OCI-LY3 (cell line): ENCODE data around the gene PIGBOS1.

Source experiments
- CTCF ChIP-seq: fragments of 200-600, 300-600 bp; sonication (generic); IDR thresholded peaks from 2 replicates; pipeline ENCODE4 v1.5.1; 2014; ENCODE audit warnings: antibody characterized with exemption, low read length, low read depth
- EZH2phosphoT487 ChIP-seq: fragments of 200-600 bp; shearing (Covaris generic); IDR thresholded peaks from 2 replicates; pipeline ENCODE4 v1.6.1; 2018; ENCODE audit warnings: antibody characterized with exemption, mixed run types, low read depth

- TF ChIP-seq CTCF (no peak), EZH2phosphoT487 (no peak)
Observed at GRCh38 chr15:55337160-55337559, 18.2 kb upstream of the PIGBOS1 start.
